HG03571 (cell line): Measurements from ENCODE around the gene CRACDL.

ENCODE experiments used
- ATAC-seq: cut with Tn5 transposase; IDR thresholded peaks from one replicate; pipeline ENCODE4 v1.9.1; 2021; ENCODE audit not compliant: unreplicated experiment

Gene CRACDL

DNA sequence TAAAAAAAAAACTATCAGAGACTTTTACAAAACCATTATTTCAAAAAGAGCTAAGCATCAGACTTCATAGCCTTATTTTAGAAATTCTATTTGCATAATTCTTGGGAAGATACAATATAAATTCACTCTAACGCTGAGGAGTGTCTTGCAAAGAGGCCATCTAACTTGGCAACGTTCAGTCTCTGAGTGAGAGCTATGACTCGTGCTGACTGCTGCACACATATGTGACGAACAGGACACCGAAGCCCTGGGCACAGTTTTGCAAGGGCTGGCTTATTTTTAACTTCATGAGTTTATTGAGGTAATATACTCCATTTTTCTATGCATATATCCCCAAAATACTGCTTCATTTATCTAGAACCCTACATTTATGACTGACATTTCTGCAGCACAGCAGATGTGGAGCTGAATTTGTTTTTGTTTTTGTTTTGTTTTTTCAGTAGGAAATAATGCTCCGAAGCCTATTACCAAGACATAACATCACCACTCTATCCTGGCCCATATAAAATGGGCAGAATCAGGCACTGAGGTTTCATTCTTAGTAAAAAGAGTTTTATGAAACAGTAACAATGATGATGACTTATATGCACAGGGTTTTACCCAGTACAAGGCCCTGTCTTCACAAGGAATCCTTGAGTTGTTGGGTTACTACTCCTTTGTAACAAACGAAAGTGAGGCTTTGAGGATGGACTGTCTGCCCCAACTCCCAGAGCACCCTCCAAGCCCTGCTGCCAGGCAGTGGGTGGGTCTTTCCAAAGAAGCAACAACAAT lies 68.3 kb downstream of the CRACDL start:
- ATAC-seq: no peak

DNA sequence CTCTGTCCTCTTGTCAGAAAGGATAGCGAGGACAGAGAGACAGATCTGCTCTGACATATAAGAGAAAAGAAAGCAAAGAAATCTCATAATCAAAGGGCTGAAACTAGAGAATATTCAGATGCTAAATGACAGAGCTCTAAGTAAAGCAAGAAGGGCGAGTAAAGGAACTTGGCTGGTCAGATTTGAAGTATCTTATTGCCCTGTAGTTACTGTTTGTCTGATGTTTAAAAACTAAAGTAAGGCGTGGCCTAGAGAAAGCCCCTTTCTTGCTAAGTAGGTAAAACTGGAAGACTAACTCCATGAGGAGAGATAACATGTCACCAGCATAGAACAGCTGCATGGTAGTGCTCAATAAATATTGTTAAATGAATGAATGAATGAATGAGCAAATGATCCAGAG lies 70.0 kb downstream of the CRACDL start:
- ATAC-seq: no peak

DNA sequence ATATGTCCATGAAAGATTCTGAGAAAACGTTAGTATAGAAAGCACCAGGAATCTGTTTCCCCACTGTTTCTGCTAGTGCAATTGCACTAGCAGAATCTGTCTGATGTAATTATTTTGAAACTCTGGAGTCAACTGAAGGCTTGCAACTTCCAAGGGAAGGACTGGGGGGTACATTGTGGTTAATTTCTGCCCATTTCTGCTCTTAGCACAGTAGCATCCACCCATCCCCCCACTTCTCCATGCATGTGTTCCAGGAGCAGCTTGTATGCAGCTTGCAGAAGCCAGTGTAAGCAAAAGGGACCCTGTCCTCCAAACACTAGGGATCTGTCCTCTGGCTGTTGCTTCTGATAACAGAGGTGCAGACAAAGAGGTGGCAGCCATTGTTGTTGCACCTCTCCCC lies 74.4 kb downstream of the CRACDL start:
- no peak for ATAC-seq

DNA sequence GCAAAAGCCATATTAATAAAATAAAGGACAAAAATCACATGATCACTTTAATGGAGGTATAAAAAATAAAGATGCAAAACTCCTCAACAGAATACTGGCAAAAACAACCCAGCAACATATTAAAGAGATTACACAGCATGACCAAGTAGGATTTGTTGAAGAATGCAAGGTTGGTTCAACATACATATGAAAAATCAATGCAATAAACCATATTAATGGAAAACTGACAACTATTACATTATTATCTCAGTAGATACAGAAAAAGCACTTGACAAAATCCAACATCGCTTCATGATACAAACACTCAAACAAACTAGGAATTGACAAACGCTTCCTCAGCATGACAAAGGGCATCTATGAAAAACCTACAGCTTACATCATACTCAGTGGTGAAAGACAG lies 76.7 kb downstream of the CRACDL start:
- ATAC-seq: no peak

DNA sequence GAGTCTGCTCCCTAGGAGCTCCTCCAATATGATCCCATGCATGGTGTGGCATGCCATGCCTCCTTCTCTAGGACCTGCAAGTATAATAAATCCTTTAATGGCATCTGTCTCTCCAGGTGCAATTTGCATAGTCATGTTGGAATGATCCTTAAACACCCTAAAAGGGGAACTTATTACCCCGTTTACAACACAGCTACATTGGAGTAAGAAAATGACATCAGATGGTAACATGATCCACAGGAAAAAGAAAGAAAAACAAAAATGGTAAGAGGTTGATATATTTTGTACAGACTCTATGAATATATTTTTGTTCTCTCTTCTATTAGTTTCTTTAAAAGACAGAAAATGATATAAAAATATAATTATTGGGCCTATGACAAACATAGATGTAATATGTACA lies 79.0 kb downstream of the CRACDL start:
- ATAC-seq: no peak

DNA sequence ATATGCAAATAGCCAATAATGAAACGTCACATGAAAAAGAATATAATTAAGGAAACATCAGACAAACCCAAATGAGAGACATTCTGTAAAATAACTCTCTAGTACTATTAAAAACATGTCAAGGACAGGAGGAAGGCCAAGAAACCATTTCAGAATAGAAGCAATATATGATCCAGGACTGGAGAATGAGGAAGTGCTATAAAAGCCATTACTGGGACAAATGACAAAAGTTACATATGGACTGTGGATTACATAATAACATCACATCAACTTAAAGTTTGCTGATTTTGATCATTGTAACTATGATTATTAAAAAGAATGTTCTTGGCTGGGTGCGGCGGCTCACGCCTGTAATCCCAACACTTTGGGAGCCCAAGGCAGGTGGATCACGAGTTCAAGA lies 81.3 kb downstream of the CRACDL start:
- no peak for ATAC-seq

DNA sequence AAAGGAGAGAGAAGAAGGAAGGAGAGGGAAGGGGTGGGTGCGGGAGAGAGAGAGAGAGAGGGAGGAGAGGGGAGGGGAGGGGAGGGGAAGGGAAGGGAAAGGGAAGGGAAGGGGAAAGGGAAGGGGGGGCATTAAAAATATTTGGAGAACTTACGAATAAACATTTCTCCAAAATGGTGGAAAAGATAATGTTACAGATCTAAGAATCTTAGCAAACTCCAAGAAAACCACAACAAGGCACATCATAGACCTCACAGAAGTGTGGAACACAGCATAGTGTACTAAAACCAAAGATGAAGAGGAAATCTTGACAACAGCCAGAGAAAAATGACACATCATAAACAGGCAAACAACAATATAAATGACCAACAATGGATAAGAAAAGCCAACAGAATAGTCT lies 83.1 kb downstream of the CRACDL start:
- no peak for ATAC-seq

DNA sequence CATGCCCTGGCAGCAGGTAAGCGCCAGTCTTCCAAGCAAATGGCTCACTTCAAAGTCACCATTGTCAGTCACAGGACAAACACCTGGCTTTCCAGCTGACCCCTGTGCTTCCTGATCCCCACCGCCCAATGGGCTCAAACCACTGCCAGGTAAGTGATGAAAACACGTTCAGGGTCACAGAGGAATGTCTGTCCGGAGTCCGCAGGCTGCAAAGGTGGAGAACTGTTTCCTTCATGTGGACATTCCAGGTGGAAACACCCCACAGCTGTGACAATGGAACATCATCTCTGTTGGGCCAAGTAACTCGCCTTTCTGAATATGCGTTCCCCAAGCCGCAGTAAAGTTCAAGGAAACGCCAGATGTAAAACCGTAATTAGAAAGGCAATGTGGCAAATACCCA lies 86.0 kb downstream of the CRACDL start:
- ATAC-seq: no peak

DNA sequence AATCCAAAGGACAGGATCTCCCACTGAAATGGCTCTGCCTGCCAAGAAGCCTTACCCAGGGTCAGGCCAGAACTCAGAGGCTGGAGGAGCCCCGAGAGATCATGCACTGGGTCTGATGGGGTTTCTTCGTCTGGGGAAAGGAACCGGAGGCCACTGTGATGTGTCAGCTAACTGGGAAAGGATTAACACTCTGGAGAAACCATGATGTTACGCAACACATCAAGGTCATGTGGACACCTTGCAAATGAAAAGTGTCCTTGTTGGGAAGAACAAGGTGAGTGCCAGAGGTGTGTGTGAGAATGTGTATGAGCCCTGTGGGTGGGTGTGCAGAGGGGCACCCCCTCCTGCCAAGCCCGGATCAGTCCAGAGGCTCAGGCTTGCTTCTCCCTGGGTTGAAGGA lies 86.9 kb downstream of the CRACDL start:
- no peak for ATAC-seq

DNA sequence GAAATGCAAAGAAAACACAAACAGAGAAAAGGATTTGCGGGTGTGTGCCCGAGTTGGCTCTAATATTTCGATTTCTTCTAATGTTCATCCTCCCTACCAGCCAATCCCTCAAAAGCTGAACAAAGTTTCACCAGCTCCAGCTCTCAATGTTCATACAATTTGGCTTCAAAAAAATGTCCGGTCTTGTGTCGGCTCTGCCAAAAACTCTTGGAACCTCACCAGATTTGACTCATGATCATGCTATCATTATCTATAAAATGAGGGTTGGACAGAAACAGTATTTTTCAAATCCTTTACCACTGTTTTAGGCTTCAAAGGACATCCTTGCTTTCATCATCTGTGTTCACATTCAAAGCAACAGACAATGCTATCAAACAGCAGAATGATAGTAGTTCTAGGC lies 88.2 kb downstream of the CRACDL start:
- ATAC-seq: no peak

DNA sequence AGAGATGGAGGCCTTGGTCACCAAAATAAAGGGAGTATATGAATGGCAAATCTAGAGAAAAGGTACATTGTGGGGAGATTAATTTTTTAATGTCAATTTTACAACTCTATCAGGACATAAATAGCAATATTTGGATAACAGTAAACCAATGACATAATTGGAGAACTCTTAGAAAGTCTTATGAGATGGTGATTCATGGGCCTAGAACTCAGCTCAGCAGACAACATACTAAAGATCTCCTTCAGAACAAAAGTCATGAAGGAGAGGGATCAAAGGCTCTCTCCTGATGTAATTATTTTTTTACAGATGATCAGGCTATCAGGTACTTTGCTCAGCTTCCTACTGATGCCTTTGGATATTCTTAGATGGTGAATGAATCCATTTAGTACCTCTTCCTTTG lies 90.0 kb downstream of the CRACDL start:
- ATAC-seq: no peak

DNA sequence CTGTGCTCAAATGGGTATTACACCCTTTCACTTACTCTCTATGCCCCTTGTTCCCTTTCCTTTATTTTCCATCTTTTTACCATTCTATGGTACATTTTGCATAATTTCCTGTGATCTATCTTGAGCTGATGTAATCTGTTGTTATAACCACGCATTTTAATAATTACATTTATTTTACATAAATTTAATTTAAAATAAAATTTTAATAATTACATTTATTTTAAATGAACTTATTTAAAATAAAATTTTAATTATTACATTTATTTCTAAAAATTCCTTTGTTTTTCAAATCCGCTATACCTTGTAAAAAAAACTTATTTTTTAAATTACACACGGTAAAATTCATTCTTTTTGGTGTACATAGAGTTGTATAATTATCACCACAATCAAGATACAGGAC lies 93.9 kb downstream of the CRACDL start:
- ATAC-seq: no peak

DNA sequence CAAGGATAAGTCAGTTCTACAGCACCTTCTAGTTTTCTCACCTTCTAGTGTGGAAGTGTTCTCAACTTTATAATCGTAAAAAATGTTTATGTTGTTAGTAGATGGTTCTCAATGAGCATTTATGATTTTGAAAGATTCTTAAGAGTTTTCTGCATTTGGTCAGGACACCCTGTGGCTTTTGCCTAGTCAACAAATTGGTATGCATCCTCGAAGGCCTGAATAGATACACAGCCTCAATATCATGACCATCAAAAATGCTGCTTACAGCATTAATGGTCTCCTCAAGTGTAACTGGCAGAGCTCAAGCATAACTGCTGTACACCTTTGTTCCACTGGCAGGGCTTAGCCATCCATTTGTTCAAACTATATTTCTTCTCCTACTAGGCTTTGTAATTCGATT lies 96.7 kb downstream of the CRACDL start:
- no peak for ATAC-seq

DNA sequence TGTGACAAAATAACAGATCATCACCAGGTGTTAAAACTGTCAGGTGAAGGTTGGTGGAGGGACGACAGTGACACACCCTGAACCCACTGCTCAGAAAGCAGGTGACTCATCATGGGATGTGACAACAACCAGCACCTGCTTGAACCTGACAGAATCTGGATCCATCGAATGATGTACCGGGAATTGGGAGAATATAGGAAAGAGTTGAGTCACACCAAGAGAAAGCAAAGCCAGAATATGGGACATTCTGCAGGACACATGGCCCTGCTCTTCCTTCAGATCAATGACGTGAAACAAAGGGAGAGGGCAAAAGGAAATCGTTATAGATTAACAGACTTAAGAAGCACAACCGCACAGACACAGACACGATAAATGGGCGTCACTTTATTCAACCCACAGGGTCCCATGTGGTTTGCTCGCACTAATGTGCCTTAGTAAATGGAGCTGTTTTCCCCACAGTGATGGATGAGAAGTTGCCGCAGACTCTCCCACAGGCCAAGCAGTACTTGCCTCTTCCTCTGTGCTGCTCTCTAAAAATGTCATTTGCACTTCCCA lies 100.1 kb downstream of the CRACDL start:
- no peak for ATAC-seq

DNA sequence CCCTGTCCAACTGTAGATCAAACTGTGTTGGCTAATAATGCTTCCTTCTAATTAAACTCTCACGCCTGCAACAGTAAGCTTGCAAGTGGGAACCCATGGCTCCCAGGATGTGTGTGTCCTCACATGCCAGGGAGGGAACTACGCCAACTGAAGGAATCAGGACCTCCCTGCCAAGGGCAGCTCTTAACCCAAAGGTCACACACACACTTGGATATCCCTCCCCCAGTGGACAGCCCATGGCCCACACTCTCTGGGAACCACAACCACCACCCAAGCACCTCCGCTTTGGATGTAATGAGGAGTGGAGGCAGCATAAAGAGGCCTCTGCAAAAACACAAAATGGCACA lies 102.1 kb downstream of the CRACDL start:
- no peak for ATAC-seq

DNA sequence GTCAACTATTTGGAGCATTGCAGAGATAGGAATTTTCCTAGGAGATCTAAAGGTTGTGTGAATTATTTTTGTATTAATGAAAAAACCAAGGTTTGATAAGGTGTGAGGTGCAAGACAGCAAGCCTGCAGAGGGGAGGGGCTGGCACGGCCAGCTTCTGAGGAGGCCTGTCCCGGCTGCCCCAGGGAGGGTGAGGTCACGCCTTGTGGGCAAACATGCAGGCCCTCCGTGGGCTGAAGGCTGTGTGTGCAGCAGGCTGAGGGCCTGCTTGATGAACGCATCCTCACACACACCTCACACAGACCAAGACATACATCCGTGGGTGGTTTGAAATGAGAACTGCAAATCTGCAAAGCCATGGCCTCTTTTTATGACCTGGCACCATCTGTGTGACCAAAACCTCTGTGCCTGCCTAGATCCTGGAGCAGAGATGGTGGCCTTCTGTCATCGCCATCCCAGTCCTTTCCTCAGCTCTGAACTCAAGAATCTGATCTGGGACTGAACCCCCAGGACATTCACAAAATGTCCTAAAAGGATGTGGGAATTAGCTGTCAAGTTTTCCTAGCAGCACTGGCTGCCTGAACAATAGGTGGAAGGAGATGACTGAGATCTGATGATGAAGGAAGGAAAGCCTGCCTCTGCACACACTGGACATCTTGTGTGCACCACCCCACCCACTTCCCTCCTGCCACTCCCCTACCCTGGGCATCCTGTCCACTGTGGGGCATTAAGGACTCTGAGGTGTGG lies 102.7 kb downstream of the CRACDL start:
- no peak for ATAC-seq

DNA sequence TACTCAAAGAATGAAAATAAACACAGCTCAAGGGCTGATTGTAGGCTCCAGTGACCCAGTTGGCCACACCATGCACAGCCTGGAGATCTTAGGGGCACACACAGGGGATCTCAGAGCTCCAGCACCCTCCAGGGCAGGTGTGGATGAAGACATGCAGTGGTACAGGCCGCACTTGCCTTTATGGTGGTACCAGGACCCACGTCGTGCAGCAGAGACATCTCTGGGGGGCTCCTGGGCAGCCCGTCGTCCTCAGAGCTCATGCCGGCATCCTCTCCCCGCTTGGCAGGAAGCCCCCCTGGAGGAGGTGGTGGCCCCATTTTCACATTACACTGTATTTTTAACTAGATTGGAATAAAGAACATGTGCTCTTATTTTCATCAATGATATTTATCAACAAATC lies 103.9 kb downstream of the CRACDL start:
- no peak for ATAC-seq

DNA sequence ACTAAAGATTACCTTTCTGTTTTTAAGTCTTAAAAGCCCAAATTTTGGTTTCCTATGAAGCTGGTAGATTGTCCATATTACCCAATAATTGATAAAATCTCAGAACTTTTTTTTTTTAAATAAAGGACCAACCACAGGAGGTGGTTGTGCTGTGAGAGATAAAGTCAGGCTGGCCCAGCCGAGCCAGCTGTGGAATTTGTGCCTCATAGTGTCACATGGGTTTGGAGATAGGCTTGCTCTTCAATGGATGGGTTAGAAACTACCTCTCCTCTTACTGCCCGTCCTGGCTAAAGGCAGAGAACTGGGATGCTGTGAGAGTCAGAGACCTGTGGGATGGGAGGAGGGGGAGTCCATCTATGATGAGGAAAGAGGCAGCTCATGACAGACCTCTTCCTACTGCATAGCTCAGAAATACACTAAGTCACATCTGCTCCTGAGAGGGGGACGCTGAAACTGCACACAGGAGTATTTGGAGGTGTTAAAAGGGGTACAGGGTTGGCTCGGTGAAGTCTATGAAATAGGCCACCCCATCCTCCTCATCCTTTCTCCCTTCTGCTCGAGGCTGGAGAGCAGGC lies 105.4 kb downstream of the CRACDL start:
- no peak for ATAC-seq

DNA sequence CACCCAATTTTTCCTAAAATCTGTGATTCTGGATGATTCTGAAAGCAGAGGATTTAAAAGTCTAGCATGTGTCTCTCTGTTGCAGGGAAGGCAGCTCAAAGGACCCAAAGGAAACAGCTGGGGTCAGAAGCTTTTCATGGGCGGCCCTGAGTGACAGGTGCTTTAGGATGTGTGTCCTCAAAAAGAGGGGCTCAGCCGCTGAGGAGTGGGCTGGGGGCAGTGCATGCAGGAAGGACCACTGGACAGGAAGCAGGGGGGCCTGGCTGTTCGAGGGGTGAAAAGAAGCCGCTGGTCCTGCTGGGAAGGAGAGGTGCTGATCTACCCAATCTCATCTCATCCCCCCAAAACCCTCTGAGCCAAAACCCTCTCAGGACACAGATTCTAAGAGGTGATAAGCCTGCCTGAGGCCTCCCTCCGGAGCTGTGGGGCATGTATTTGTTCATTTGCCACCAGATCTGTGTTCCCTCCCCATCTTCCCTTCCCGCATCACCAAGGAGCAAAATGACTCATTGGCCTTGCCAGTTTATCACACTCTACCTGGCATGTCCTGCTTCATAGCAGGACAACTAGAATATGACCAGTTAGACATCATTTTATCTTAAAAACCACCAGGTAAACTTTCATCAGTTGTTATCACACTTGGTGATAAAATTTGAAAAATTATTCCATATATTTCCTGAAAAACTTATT lies 106.3 kb downstream of the CRACDL start:
- no peak for ATAC-seq

DNA sequence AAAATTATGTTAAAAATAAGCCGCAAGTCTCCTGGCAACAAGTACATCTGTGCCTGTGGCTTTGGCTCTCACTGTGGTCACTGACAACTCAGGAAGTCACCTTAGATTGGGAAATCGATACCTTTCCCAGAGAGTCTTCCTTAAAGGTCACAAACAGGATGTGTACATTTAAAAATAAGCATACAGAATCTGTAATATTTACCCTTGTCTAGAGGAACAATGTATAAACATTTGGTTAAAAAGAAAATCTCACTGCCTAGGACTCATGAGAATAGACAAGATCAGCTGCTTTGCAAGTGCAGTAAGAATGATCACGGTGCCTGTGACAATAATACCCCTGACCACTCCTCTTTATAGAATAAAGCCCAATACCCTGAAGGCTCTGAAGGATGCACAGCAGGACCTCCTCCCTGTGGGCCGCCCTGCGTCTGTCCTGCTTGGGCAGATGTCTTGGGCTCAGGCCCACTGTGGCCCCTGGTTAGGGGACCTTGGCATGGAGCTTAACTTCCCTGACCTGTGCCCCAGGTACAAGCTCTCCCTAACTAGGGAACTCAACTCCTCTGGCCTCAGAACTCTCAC lies 107.1 kb downstream of the CRACDL start:
- no peak for ATAC-seq

DNA sequence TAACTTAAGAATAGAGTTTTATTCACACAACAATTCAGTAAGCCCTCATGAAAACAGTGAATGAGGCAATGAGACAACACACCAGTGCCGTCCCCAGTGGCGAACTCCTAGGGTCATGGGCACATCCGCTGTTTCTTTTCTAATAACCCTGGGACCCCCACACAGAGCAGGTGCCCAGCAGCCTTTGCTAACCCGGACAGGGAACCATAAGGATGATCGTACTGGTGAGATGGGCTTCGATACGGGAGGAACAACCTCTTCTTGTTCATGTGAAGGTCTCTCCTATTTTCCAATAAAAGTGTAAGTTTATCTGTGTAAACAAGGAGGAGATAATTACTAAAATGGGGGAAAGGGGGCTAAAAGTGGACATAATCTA lies 107.7 kb downstream of the CRACDL start:
- ATAC-seq: no peak
